Pancreas (tissue), 10 donors: Measurements from ENCODE around the gene TCF7. TPM values are rescaled to one million over a fixed set of nuclear protein-coding genes. Genes with fewer than 3 reads are reported as not detected.

Experiments used
- ATAC-seq, 4 donors: fragments of 200-7000 bp; cut with Tn5 transposase; one replicate each; pipeline versions ENCODE4 v1.8.0 to v1.9.1; 2020; ENCODE audit warnings: mild to moderate bottlenecking in 4 of 4, moderate library complexity in 4 of 4
- DNase-seq, 6 donors: peaks; one replicate each; pipeline ENCODE4 v3.0.0-alpha.2; 2020
- FAIRE-seq: peaks from 2 replicates; lab custom pipeline; 2012; peaks lifted over from hg19 to GRCh38; lab: Jason Lieb, UNC
- H3K27ac ChIP-seq, 4 donors: fragments of 200-600 bp; sonication (generic); 1 replicate in 3 of 4; 2 replicates in 1 of 4; pipeline versions ENCODE4 v1.5.0 to v1.8.0; 2020
- H3K27me3 ChIP-seq, 4 donors: fragments of 200-600 bp; one replicate each; pipeline ENCODE4 v1.8.0; 2021
- H3K36me3 ChIP-seq, 3 donors: fragments of 200-600 bp; sonication (generic) in 1 of 3; one replicate each; pipeline versions ENCODE4 v1.5.0 to v1.8.0; 2020 to 2021
- H3K4me1 ChIP-seq, 3 donors: fragments of 200-600 bp; one replicate each; pipeline ENCODE4 v1.8.0; 2021
- H3K4me3 ChIP-seq, 4 donors: fragments of 200-600 bp; sonication (generic) in 2 of 4; one replicate each; pipeline versions ENCODE4 v1.5.0 to v1.8.0; 2020 to 2021
- H3K9me3 ChIP-seq, 4 donors: fragments of 200-600 bp; one replicate each; pipeline ENCODE4 v1.8.0; 2021
- WGBS, 2 donors: extraction: QIAGEN DNeasy Blood & Tissue Kit; methylation state at CpG; one replicate each; pipeline ENCODE4 v1.1.7; 2013; 5-methylcytosine and 5-hydroxymethylcytosine counted together
- intact Hi-C, 3 donors: fragments of 100-400 bp; cut with DNase I; formaldehyde crosslinking; loops; one replicate each; pipeline versions ENCODE4 v1.11.1 to v1.14.2; 2022
- polyA plus RNA-seq, 2 donors: library from polyadenylated mRNA; stranded (reverse); fragments of 200-250 nt; gene quantifications; one replicate each; pipeline ENCODE4 v1.2.3, GENCODE V29; 2013
- total RNA-seq, 6 donors: library from RNA; stranded (reverse); fragmentation: NEBNext Ultra II Directional in 4 of 6; extraction: Animal tissue kit (Norgen Biotek cat#: 25700) in 4 of 6; gene quantifications; one replicate each; pipeline versions ENCODE4 v1.2.1 to v1.2.4, GENCODE V29; 2021 to 2023
- TF ChIP-seq, protein P1 (sequence below), 4 donors: fragments of 200-600 bp; sonication (generic) in 3 of 4; IDR thresholded peaks; one replicate each; pipeline versions ENCODE4 v1.5.0 to v1.8.0; 2021; ENCODE audit warnings: antibody characterized with exemption in 4 of 4
- donor health status: healthy with polysubstance abuse.
- donor health status: DM: no; HTN: no; CAD: no; lungs with moderate emphysema.
- donor health status: DM: no; HTN: no; CAD: no.
- donor health status: control.
- donor health status: control.
- donor health status: Bipolar disorder and iron deficiency.
- donor health status: DM: yes; HTN: yes; CAD: no.
- donor health status: DM: no; HTN: no; CAD: no.
- donor health status: DM: no; HTN: no; CAD: no.
- donor health status: DM: yes; HTN: yes; CAD: no.

Gene TCF7
- total and polyA plus RNA-seq, 8 donors, result 1.9 to 13.1 (median 6.9) TPM

DNA sequence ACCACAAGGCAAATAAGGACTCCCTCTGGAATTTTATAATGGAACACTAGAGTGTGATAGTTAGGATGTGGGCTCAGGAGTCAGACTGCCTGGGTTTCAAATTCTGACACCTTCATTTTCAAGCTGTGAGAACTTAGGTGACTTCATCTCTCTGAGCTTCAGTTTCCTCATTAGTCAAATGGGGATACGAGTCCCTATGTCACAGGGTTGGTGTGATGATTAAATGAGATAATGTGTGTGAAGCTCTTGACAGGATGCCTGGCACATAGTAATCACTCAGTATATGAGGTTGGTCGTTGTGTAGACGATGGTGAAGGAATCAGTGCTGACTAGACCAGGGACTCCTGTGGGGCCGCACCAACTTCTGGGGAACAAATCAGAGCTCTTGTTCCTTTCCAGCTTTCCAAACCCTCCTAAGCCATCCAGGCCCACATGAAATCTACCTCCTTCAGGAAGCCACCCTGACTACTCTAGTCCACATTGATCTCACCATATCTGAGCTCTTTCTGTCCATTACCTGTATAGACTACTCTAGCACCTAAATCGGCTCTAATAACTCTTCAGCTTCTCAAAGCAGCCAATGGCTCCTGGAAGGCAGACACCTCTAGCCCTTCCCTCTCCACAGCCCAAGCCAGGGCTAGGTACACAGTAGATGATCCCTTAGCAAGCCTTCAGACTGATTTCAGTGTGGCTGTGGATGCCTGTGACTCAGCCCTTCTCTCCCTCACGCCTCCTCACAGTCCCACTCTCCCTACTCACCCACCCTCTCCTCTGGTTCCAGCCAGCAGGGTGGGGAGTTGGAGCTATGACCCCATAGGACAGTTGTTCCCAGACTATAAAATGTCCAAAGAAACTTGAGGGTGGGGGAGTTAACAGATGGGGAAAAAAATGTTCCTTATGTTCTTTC lies 2.5 kb upstream of the TCF7 start:
- DNase-seq, result no peak
- H3K9me3 ChIP-seq, result no peaks in the 10 kb centered on the region
- WGBS, 2 donors, result 74 to 86% methylated on average over 6 of the region's 6 CpGs
- H3K27ac ChIP-seq, result no peak overlapping the region
- H3K4me3 ChIP-seq, result no peak overlapping the region
- no peak for ATAC-seq
- H3K27me3 ChIP-seq, result no peaks in the 10 kb centered on the region
- intact Hi-C loops, result no loop called here
- TF ChIP-seq, protein P1, sequence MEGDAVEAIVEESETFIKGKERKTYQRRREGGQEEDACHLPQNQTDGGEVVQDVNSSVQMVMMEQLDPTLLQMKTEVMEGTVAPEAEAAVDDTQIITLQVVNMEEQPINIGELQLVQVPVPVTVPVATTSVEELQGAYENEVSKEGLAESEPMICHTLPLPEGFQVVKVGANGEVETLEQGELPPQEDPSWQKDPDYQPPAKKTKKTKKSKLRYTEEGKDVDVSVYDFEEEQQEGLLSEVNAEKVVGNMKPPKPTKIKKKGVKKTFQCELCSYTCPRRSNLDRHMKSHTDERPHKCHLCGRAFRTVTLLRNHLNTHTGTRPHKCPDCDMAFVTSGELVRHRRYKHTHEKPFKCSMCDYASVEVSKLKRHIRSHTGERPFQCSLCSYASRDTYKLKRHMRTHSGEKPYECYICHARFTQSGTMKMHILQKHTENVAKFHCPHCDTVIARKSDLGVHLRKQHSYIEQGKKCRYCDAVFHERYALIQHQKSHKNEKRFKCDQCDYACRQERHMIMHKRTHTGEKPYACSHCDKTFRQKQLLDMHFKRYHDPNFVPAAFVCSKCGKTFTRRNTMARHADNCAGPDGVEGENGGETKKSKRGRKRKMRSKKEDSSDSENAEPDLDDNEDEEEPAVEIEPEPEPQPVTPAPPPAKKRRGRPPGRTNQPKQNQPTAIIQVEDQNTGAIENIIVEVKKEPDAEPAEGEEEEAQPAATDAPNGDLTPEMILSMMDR (IDR thresholded peaks at IDR 0.05), result no peak
- H3K36me3 ChIP-seq, result no peaks in the 10 kb centered on the region
- no peak for FAIRE-seq
- peaks cover 0 to 4% (median 0%) of the 10 kb centered on the region in 3 donors for H3K4me1 ChIP-seq

DNA sequence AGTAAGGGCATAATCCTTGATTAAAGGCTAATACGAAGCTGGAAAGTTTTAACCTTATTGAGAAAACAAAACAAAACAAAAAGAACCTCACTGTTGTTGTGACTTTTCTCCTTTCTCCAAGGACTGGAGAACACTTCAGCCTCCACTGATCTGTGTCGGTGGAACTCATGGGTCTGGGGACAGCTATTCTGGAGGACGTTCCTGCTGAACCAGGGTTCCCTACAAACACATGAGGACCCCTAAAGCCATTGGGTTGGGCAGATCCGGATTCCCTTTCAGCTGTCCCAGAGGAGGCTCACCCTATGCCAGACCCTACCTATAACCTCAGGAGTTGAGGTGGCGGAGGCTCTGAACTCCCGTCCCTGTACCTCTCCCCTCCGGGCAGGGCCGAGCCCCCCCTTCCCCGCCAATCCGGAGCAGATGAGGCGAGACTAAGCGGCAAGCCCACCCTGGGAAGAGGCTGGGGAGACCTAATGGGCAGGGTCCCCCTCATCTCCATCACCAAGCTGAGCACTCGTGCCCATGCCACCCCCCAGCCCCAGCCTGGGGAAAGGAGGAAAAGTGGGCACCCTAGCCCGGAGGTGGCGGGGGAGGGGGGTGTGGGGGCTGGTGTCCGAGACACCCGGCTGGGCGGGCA lies 1.6 kb upstream of the TCF7 start:
- ATAC-seq (no peak), DNase-seq (peak in 1 of 6 donors; percentile 71), FAIRE-seq (no peak)
- no peak overlapping the region for H3K27ac ChIP-seq
- TF ChIP-seq, protein P1 (IDR thresholded peaks at IDR 0.05), result no peak
- H3K9me3 ChIP-seq, result no peaks in the 10 kb centered on the region
- H3K4me3 ChIP-seq, result no peak overlapping the region
- no peaks in the 10 kb centered on the region for H3K36me3 ChIP-seq
- H3K4me1 ChIP-seq, result peaks cover 0 to 4% (median 0%) of the 10 kb centered on the region in 3 donors
- 51 to 59% methylated on average over 18 of the region's 18 CpGs for WGBS, 2 donors
- intact Hi-C loops, result no loop called here
- H3K27me3 ChIP-seq, result no peaks in the 10 kb centered on the region

GRCh38 chr5:134113363-134113889 lies 1.1 kb upstream of the TCF7 start:
- Histone ChIP-seq H3K4me1 (peaks cover 0 to 4% (median 0%) of the 10 kb centered on the region in 3 donors), H3K4me3 (peak overlapping the region in 2 of 4 donors; percentile 63 to 69), H3K27ac (no peak overlapping the region), H3K9me3 (no peaks in the 10 kb centered on the region), H3K36me3 (no peaks in the 10 kb centered on the region), H3K27me3 (no peaks in the 10 kb centered on the region)
- 23 to 25% methylated on average over 29 to 30 of the region's 30 CpGs for WGBS, 2 donors
- TF ChIP-seq, protein P1 (IDR thresholded peaks at IDR 0.05), result no peak
- ATAC-seq (no peak), FAIRE-seq (no peak), DNase-seq (peak in 1 of 6 donors; percentile 70)
- intact Hi-C loops, result no loop called here

DNA sequence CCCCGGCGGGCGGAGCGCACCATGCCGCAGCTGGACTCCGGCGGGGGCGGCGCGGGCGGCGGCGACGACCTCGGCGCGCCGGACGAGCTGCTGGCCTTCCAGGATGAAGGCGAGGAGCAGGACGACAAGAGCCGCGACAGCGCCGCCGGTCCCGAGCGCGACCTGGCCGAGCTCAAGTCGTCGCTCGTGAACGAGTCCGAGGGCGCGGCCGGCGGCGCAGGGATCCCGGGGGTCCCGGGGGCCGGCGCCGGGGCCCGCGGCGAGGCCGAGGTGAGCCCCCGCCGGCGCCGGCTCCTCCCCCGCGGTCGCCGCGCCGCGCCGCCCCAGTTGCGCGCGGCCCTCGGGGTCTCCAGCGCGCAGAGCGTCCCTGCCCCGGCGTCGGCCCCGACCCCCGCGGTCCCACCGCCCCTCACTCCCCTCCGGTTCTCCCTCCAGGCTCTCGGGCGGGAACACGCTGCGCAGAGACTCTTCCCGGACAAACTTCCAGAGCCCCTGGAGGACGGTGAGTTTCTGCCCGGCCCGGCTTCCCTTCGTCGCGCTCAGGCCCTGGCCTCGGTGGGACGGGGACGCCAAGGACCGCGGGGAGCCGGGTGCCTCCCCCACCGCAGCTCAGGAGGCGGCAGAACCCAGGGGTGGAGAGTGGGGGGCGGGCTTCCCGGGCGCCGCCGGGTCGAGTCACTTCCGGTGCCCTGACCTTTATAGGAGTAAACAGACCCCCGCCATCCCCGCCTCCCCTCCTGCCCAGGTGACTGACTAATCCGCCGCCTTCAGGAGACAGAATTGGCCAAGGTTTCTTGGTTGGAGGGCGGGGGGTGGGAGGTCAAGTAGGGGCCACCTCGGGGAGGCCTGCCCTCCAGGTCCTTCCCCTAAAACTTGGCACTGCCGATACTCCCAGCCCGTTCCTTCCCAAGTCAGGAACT lies 665 bp downstream of the TCF7 start:
- Histone ChIP-seq H3K4me3 (peak overlapping the region; percentile 10 to 69 (median 50)), H3K4me1 (peaks cover 0 to 4% (median 0%) of the 10 kb centered on the region in 3 donors), H3K9me3 (no peaks in the 10 kb centered on the region), H3K27me3 (no peaks in the 10 kb centered on the region), H3K27ac (peak overlapping the region; percentile 35 to 61 (median 43)), H3K36me3 (no peaks in the 10 kb centered on the region)
- FAIRE-seq (no peak), ATAC-seq (peak; percentile 30 to 58 (median 46)), DNase-seq (peak; percentile 60 to 82 (median 72))
- intact Hi-C loops, result no loop called here
- 2 to 7% methylated on average over 66 to 110 of the region's 110 CpGs for WGBS, 2 donors
- TF ChIP-seq, protein P1 (IDR thresholded peaks at IDR 0.05), result no peak
